Nephron (organoid): Measurements from ENCODE around the gene SLC4A7.

Experiments used
- H3K27ac Mint-ChIP-seq, 3 experiments: 2 replicates each; pipeline ENCODE4 v1.8.0; 2020; ENCODE audit warnings: mixed read lengths in 3 of 3, mild to moderate bottlenecking in 2 of 3, moderate library complexity in 1 of 3
- H3K27me3 Mint-ChIP-seq: 2 replicates; pipeline ENCODE4 v1.8.0; 2021; ENCODE audit warnings: low read depth, mild to moderate bottlenecking, moderate library complexity, mixed read lengths
- H3K36me3 Mint-ChIP-seq: 2 replicates; pipeline ENCODE4 v1.8.0; 2020; ENCODE audit warnings: low read depth, mixed read lengths
- H3K4me1 Mint-ChIP-seq: 2 replicates; pipeline ENCODE4 v1.8.0; 2020; ENCODE audit warnings: mixed read lengths
- H3K4me3 Mint-ChIP-seq, 3 experiments: 2 replicates each; pipeline ENCODE4 v1.8.0; 2020; ENCODE audit warnings: mild to moderate bottlenecking in 3 of 3, mixed read lengths in 3 of 3, moderate library complexity in 2 of 3
- H3K9me3 Mint-ChIP-seq: 2 replicates; pipeline ENCODE4 v1.8.0; 2020; ENCODE audit warnings: mixed read lengths
- CTCF ChIP-seq, 3 experiments: fragments of 200-600 bp; sonication (generic); IDR thresholded peaks; one replicate each; pipeline ENCODE4 v1.5.0; 2021; ENCODE audit warnings: antibody characterized with exemption in 3 of 3; ENCODE audit not compliant: unreplicated experiment in 3 of 3

Gene SLC4A7

GRCh38 chr3:27387625-27388024 lies 96.6 kb downstream of the SLC4A7 start:
- TF ChIP-seq CTCF (IDR thresholded peaks at IDR 0.05; ENCODE audit: unreplicated experiment in 3 of 3), result no peak
- Mint-ChIP-seq H3K4me3 (no peak overlapping the region), H3K27me3 (peaks cover 3% of the 10 kb centered on the region), H3K36me3 (peaks cover 38% of the 10 kb centered on the region), H3K4me1 (no peaks in the 10 kb centered on the region), H3K9me3 (no peaks in the 10 kb centered on the region), H3K27ac (no peak overlapping the region)

- H3K4me3 Mint-ChIP-seq, result no peak overlapping the region
- no peak overlapping the region for H3K27ac Mint-ChIP-seq
- TF ChIP-seq CTCF (IDR thresholded peaks at IDR 0.05; ENCODE audit: unreplicated experiment in 3 of 3), result no peak
- H3K4me1 Mint-ChIP-seq, result no peaks in the 10 kb centered on the region
- no peaks in the 10 kb centered on the region for H3K9me3 Mint-ChIP-seq
- no peaks in the 10 kb centered on the region for H3K27me3 Mint-ChIP-seq
- H3K36me3 Mint-ChIP-seq, result peaks cover 32% of the 10 kb centered on the region
These were observed 98.7 kb downstream of the SLC4A7 start for GRCh38 chr3:27385504-27385903.

- no peaks in the 10 kb centered on the region for H3K9me3 Mint-ChIP-seq
- H3K4me1 Mint-ChIP-seq, result no peaks in the 10 kb centered on the region
- no peaks in the 10 kb centered on the region for H3K27me3 Mint-ChIP-seq
- no peak for TF ChIP-seq CTCF (IDR thresholded peaks at IDR 0.05; ENCODE audit: unreplicated experiment in 3 of 3)
- peaks cover 34% of the 10 kb centered on the region for H3K36me3 Mint-ChIP-seq
- H3K27ac Mint-ChIP-seq, result no peak overlapping the region
- no peak overlapping the region for H3K4me3 Mint-ChIP-seq
These were observed 100.0 kb downstream of the SLC4A7 start for GRCh38 chr3:27384191-27384590.

GRCh38 chr3:27380433-27381357 lies 103.5 kb downstream of the SLC4A7 start:
- Mint-ChIP-seq H3K36me3 (peaks cover 28% of the 10 kb centered on the region), H3K9me3 (no peaks in the 10 kb centered on the region), H3K27me3 (no peaks in the 10 kb centered on the region), H3K4me3 (no peak overlapping the region), H3K4me1 (no peaks in the 10 kb centered on the region), H3K27ac (no peak overlapping the region)
- TF ChIP-seq CTCF (IDR thresholded peaks at IDR 0.05; ENCODE audit: unreplicated experiment in 3 of 3), result no peak

GRCh38 chr3:27378331-27378730 lies 105.9 kb downstream of the SLC4A7 start:
- H3K4me1 Mint-ChIP-seq, result no peaks in the 10 kb centered on the region
- no peak overlapping the region for H3K27ac Mint-ChIP-seq
- H3K27me3 Mint-ChIP-seq, result no peaks in the 10 kb centered on the region
- TF ChIP-seq CTCF (IDR thresholded peaks at IDR 0.05; ENCODE audit: unreplicated experiment in 3 of 3), result no peak
- no peak overlapping the region for H3K4me3 Mint-ChIP-seq
- H3K9me3 Mint-ChIP-seq, result no peaks in the 10 kb centered on the region
- H3K36me3 Mint-ChIP-seq, result peaks cover 17% of the 10 kb centered on the region
